ENCODE measurements around the gene BRAF. TPM values are rescaled to one million over a fixed set of nuclear protein-coding genes. Genes with fewer than 3 reads are reported as not detected.
A peak's percentile ranks its signal among the peaks of the same experiment; 100 is the strongest.

BRAF gene
- total RNA-seq, 3 donors from 2014 or later (not counting 1 experiment from before 2014, with no cell fraction given) = 54.3 to 67.7 (median 64.1) TPM

- H3K4me1 Mint-ChIP-seq = peaks cover 42 to 44% of the 10 kb centered on the region in 2 donors
- H3K27ac Mint-ChIP-seq = peak overlapping the region; percentile 96 to 98
- ATAC-seq (no peak), DNase-seq (no peak)
- peaks cover 23% of the 10 kb centered on the region for H3K4me1 ChIP-seq (ENCODE audit: control insufficient read depth, insufficient read depth, low read length)
- WGBS (ENCODE audit: insufficient coverage) = 32% methylated on average over 23 of the region's 24 CpGs
- TF ChIP-seq, protein P1, sequence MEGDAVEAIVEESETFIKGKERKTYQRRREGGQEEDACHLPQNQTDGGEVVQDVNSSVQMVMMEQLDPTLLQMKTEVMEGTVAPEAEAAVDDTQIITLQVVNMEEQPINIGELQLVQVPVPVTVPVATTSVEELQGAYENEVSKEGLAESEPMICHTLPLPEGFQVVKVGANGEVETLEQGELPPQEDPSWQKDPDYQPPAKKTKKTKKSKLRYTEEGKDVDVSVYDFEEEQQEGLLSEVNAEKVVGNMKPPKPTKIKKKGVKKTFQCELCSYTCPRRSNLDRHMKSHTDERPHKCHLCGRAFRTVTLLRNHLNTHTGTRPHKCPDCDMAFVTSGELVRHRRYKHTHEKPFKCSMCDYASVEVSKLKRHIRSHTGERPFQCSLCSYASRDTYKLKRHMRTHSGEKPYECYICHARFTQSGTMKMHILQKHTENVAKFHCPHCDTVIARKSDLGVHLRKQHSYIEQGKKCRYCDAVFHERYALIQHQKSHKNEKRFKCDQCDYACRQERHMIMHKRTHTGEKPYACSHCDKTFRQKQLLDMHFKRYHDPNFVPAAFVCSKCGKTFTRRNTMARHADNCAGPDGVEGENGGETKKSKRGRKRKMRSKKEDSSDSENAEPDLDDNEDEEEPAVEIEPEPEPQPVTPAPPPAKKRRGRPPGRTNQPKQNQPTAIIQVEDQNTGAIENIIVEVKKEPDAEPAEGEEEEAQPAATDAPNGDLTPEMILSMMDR (IDR thresholded peaks at IDR 0.05) = no peak
- H3K9me3 Mint-ChIP-seq = no peaks in the 10 kb centered on the region
- intact Hi-C loops (cut with micrococcal nuclease) = loop anchor here (10.0 kb wide), 2 partner anchors 227 to 317 kb away; partner anchors contain the start of genes BRAF and MRPS33
- H3K27ac ChIP-seq (ENCODE audit: low read length) = peak overlapping the region; percentile 92
- H3K27me3 ChIP-seq (ENCODE audit: control insufficient read depth, insufficient read depth, low read length) = no peaks in the 10 kb centered on the region
- no peaks in the 10 kb centered on the region for H3K36me3 ChIP-seq (ENCODE audit: control insufficient read depth, insufficient read depth, low read length)
- H3K27me3 Mint-ChIP-seq (ENCODE audit: low read depth in 2 of 2) = no peaks in the 10 kb centered on the region
- H3K9me3 ChIP-seq (ENCODE audit: control insufficient read depth, insufficient read depth, low read length) = no peaks in the 10 kb centered on the region
- no peaks in the 10 kb centered on the region for H3K36me3 Mint-ChIP-seq
- peak overlapping the region; percentile 99 for H3K4me3 Mint-ChIP-seq
- H3K4me3 ChIP-seq (ENCODE audit: low read length) = peak overlapping the region; percentile 99
Measured at GRCh38 chr7:140697447-140698143, 227.1 kb downstream of the BRAF start.

- intact Hi-C loops (cut with micrococcal nuclease) = loop anchor here (10.0 kb wide), 2 partner anchors 228 to 318 kb away; partner anchors contain the start of genes BRAF and MRPS33
- Mint-ChIP-seq H3K4me1 (peaks cover 40% of the 10 kb centered on the region in 2 donors), H3K9me3 (no peaks in the 10 kb centered on the region), H3K36me3 (no peaks in the 10 kb centered on the region), H3K4me3 (peak within 1 kb of the TSS; percentile 99), H3K27ac (peak within 1 kb of the TSS; percentile 96 to 98), H3K27me3 (ENCODE audit: low read depth in 2 of 2) (no peaks in the 10 kb centered on the region)
- DNase-seq = peak; percentile 83 to 89
- H3K4me3 ChIP-seq (ENCODE audit: low read length) = peak within 1 kb of the TSS; percentile 99
- peak within 1 kb of the TSS; percentile 92 for H3K27ac ChIP-seq (ENCODE audit: low read length)
- peaks cover 23% of the 10 kb centered on the region for H3K4me1 ChIP-seq (ENCODE audit: control insufficient read depth, insufficient read depth, low read length)
- no peaks in the 10 kb centered on the region for H3K9me3 ChIP-seq (ENCODE audit: control insufficient read depth, insufficient read depth, low read length)
- no peaks in the 10 kb centered on the region for H3K27me3 ChIP-seq (ENCODE audit: control insufficient read depth, insufficient read depth, low read length)
- TF ChIP-seq, protein P1 (IDR thresholded peaks at IDR 0.05) = no peak
- under 1% methylated on average over 82 of the region's 82 CpGs for WGBS (ENCODE audit: insufficient coverage)
- peak; percentile 85 to 93 (median 87) for ATAC-seq
- no peaks in the 10 kb centered on the region for H3K36me3 ChIP-seq (ENCODE audit: control insufficient read depth, insufficient read depth, low read length)
Measured at GRCh38 chr7:140696680-140697446, 227.9 kb downstream of the BRAF start, which contains the start of gene NDUFB2. NDUFB2 (plus strand) TSS chr7:140696708; CDS start chr7:140696745, 37 bp downstream.

DNA sequence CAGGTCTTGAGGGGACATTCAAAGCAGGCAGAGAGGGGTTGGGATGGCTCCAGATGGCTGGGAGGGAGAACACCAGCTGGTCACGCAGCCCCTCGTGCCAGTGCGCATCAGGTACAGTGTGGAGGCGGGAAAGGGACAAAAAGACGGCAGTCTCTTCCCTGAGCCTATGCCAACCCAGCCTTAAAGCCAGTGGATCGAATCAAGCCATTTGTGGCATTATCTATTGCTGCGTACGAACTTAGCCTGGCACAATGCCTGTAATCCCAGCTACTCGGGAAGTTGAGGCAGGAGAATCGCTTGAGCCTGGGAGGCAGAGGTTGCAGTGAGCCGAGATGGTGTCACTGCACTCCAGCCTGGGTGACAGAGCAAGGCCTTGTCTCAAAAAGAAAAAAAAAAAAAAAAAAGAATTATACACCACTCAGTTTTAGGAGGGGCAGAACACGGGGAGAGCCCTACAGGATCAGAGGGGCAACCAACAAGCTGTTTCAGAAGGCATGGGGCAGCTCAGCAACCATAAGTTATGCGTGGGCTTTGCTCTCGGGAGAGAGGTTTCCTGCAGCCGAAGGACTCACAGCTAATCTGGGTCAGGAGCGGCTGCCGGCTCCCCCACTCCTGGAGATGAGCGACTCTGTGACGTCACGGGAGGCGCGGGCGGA is 228.6 kb downstream of the BRAF start:
- ATAC-seq (peak in 1 of 3 donors; percentile 15), DNase-seq (peak in 1 of 2 donors; percentile 95)
- no peaks in the 10 kb centered on the region for H3K27me3 ChIP-seq (ENCODE audit: control insufficient read depth, insufficient read depth, low read length)
- peaks cover 23% of the 10 kb centered on the region for H3K4me1 ChIP-seq (ENCODE audit: control insufficient read depth, insufficient read depth, low read length)
- H3K9me3 Mint-ChIP-seq = no peaks in the 10 kb centered on the region
- intact Hi-C loops (cut with micrococcal nuclease) = loop anchor here (10.0 kb wide), 2 partner anchors 229 to 319 kb away; partner anchors contain the start of genes BRAF and MRPS33
- 38% methylated on average over 22 of the region's 23 CpGs for WGBS (ENCODE audit: insufficient coverage)
- TF ChIP-seq, protein P1 (IDR thresholded peaks at IDR 0.05) = no peak
- H3K4me3 ChIP-seq (ENCODE audit: low read length) = peak overlapping the region; percentile 99
- no peaks in the 10 kb centered on the region for H3K36me3 ChIP-seq (ENCODE audit: control insufficient read depth, insufficient read depth, low read length)
- peak overlapping the region; percentile 96 to 98 for H3K27ac Mint-ChIP-seq
- no peaks in the 10 kb centered on the region for H3K27me3 Mint-ChIP-seq (ENCODE audit: low read depth in 2 of 2)
- peaks cover 40% of the 10 kb centered on the region in 2 donors for H3K4me1 Mint-ChIP-seq
- no peaks in the 10 kb centered on the region for H3K36me3 Mint-ChIP-seq
- peak overlapping the region; percentile 92 for H3K27ac ChIP-seq (ENCODE audit: low read length)
- peak overlapping the region; percentile 99 for H3K4me3 Mint-ChIP-seq
- H3K9me3 ChIP-seq (ENCODE audit: control insufficient read depth, insufficient read depth, low read length) = no peaks in the 10 kb centered on the region
